Embryonic facial prominence (tissue), 1 donor: ENCODE measurements around the gene MX2.
A peak's percentile ranks its signal among the peaks of the same experiment; 100 is the strongest.
"Not testable (repeated sequence)": the region's sequence is repeated elsewhere in the genome, so short reads cannot be mapped to it uniquely, and the experiment has no call there.

Experiments
- DNase-seq: peaks from one replicate; pipeline ENCODE4 v3.0.0-alpha.2; 2016; ENCODE audit errors: extremely low spot score

MX2 gene

GRCh38 chr21:41417505-41417904 is 55.7 kb downstream of the MX2 start:
- DNase-seq = not testable (repeated sequence)

GRCh38 chr21:41418393-41418792 is 56.6 kb downstream of the MX2 start:
- DNase-seq = no peak

GRCh38 chr21:41418956-41419680 is 57.3 kb downstream of the MX2 start:
- DNase-seq = no peak

- peak; percentile 71 for DNase-seq
These were observed 58.4 kb downstream of the MX2 start for GRCh38 chr21:41419921-41420862.

GRCh38 chr21:41420998-41421397 is 59.2 kb downstream of the MX2 start:
- DNase-seq = not testable (repeated sequence)

DNA sequence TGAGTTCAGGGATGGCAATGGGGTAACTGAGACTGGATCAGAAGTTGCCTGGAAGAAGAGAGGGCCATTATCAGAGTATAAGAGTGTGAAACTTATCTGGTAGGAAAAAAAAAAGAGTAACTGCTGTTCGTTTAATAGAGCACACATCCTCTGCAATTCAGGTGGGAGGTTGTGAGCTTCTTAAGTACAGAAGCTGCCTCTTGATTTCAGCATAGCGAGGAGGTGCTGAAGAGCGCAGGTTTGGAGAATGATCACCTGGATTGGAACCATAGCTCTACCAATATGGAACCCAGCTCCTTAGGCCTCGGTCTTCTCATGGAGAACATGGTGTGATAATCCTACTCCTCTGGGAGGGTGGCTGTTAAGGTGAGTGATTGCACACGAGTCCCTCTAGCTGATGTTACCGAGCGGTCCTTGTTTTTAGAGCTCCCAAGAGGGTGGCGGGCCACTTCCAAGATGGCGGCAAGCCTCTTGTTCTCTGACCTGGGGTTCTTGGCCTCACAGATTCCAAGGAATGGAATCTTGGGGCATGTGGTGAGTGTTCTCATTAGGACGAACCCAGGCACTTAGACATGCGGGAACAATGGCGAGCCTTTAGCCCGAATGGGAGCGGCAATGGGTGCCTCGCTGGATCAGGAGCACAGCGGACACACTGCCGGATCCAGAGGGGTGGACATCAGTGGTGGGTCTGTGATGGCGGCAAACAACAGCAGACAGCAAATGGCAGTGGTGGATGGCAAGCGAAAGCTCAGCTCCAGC is 60.9 kb downstream of the MX2 start:
- no peak for DNase-seq

DNA sequence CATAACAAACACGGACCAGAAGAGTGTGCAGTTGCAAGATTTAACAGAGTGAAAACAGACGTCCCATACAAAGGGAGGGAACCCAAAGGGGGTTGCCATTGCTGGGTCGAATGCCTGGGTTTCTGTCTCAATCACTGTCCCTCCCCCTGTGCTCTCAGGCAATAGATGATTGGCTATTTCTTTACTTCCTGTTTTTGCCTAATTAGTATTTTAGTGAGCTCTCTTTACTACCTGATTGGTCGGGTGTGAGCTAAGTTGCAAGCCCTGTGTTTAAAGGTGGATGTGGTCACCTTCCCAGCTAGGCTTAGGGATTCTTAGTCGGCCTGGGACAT is 61.4 kb downstream of the MX2 start:
- DNase-seq = not testable (repeated sequence)

DNA sequence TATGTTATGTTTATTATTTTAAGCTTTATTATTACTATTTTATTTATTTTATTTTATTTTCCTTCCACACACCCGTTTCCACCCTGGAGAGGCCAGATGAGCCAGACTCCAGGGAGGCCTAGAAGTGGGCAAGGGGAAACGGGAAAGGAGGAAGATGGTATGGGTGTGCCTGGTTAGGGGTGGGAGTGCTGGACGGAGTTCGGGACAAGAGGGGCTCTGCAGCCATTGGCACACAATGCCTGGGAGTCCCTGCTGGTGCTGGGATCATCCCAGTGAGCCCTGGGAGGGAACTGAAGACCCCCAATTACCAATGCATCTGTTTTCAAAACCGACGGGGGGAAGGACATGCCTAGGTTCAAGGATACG is 63.7 kb downstream of the MX2 start:
- no peak for DNase-seq

DNA sequence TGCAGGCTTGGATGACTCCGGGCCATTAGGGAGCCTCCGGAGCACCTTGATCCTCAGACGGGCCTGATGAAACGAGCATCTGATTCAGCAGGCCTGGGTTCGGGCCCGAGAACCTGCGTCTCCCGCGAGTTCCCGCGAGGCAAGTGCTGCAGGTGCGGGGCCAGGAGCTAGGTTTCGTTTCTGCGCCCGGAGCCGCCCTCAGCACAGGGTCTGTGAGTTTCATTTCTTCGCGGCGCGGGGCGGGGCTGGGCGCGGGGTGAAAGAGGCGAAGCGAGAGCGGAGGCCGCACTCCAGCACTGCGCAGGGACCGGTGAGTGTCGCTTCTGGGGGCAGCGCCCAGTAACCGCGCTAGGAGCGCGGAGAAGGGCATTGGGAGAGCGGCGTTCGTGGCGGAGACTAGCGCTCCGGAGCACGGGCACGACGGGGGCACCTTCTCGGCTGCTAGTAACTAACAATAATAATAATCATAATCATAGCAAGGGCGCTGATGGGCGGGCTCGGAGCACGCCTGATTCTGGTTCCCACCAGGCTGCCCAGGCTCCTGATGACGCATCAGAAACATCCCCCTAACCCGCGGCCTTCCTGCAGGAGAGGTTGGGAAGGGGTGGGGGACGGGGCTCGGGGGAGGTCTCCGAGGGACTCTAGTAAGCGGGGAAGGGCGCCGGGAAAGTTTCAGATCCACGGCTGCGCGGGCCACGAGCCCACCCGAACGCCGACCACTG is 64.3 kb downstream of the MX2 start, which contains the start of gene MX1:
Gene MX1 (plus strand): TSS at position 286 of the 722 bp plus-strand sequence. CDS start 5,832 bp downstream, outside the sequence.
- DNase-seq = no peak

- no peak for DNase-seq
These were observed 65.0 kb downstream of the MX2 start for GRCh38 chr21:41426676-41427404.

DNA sequence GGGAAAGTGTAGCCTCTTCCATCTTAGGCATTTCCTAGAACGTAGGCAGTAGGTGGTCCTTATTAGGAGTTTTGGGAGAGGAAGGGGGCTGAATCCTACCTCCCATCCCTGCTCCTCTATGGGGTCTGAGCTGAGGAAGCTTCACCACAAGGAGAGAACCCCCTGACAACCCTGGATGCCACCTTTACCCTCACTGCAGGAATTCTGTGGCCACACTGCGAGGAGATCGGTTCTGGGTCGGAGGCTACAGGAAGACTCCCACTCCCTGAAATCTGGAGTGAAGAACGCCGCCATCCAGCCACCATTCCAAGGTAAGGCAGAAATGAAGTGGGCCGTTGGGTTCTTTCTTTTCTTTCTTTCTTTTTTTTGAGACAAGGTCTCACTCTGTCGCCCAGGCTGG is 65.7 kb downstream of the MX2 start:
- no peak for DNase-seq

DNA sequence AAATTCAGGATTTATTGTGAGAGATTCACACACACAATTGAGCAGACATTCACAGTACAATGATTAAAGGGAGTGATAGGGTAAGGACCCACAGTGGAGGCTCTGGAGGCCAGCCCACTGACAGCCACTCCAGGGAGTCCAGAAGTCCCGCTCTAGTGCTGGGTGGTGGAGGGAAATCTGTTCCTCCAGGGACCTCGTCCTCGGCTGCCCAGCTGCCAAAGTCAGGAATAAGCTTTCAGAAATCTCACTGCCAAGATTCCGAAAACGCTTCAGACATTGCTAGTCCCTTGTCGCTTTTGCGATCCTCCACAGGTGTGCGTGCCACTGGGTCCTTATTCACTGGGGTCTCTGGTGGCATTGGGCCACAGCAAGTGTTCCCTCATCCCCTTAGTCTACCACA is 66.5 kb downstream of the MX2 start:
- no peak for DNase-seq

GRCh38 chr21:41428847-41429246 is 67.0 kb downstream of the MX2 start:
- DNase-seq = no peak

DNA sequence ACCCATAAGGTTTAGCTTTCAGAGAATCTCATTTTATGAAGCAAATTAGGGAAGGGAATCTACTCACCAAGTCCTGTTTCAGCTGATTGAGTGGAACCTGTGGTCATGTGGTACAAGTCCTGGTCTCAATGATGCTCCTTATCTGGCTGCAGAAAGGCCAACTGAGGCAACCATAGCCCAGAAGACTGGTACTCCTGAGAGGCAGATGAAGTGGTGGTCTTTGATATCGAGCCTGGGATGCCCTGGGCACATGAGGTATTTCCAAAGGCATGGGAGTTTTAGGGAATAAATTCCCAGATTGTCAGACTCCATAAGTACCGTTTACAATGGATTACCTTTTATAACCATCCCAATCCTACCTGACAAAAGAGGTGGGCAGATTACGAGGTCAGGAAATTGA is 67.5 kb downstream of the MX2 start:
- DNase-seq = no peak

- no peak for DNase-seq
These were observed 68.2 kb downstream of the MX2 start for GRCh38 chr21:41429925-41430491.

DNA sequence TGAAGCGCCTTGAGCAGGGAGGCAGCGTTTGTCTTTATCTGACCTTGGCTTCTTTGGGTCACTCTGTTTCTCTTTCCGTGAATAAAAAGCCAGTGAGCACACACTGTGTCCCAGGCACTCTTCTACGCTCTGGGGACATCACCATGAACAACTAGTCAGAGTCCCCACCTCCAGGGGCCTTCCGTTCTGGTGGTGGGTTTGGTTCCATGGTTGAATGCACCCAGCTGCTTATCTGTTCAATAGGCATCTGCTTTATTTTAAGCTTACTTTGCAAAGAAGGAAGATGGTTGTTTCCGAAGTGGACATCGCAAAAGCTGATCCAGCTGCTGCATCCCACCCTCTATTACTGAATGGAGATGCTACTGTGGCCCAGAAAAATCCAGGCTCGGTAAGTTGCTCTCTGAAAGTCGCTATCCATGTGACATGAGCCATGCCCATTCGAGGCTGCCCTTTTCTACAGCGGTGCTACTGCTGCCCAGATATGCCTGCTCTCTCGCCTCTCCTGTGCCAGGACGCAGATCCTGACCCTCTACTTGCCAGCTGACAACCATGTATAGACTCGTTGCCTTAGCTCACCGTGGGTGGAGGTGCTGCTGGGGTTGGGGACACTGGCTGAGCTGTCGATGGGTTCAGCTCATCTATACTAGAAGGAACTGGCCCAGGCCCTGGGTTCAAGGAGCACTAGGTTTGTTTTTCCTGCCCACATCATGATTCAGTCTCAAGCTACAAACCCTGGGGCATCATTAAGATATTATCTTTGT is 70.1 kb downstream of the MX2 start:
- no peak for DNase-seq

DNA sequence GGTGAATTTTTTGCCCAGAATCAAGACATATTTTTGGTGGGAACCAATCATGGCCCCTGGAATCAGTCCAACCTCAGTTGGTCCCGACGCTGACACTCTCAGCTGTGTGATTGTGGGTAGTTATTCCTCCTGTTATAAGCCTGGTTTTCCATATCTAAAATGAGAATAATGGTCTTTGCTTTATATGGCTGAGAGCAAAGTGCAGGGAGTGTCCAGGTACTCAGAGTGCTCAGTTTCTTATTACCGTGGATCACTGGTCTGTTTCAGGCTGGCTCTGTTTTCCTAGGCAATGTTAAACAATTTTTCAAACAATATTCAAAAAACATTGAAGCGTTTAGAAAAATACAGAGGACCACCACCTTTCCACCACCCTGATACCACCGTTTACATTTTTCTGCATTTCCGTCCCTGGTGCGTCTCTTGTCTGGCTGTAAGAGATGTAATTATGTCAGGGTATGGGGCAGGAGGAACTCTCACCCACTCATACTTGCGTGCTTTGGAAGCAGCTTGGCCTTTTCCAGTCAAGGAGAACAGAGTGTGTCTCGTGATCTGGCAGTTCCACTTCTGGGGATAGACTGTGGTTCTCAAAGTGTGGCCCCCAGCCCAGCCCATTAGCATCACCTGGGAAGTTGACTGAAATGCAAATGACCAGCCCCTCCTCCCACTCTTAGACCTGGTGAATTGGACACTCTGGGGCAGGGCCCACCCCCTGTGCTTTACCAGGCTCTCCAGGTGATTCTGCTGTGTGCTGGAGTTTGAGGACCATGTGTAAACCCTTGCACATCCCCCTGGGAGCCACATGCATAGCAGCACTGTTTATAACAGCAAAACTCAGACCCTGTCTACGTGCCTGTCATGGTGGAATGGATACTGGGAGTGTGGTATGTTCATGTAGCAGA is 71.0 kb downstream of the MX2 start:
- no peak for DNase-seq

DNA sequence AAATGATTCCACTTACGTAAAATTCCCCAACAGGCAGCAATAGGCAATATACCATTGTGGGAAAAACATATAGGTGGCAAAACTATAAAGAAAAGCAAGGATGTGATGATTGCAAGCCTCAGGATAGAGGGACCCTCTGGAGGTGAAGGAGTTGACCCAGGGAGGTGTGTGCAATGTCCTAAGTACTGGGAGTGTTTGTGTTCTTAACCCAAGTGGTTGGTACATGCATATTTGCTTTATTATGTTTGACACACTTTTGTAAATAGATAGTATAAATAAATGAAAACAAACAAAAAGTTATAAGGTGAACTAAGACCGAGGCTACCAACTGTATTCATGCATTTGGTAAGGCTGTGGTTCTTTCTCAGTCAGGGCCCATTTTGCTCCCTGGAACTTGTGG is 71.7 kb downstream of the MX2 start:
- no peak for DNase-seq

- no peak for DNase-seq
These were observed 73.9 kb downstream of the MX2 start for GRCh38 chr21:41435706-41436105.
